ENCODE measurements around the gene SLC39A1.
"Not testable (repeated sequence)": the region's sequence is repeated elsewhere in the genome, so short reads cannot be mapped to it uniquely, and the experiment has no call there.

The SLC39A1 gene, protein sequence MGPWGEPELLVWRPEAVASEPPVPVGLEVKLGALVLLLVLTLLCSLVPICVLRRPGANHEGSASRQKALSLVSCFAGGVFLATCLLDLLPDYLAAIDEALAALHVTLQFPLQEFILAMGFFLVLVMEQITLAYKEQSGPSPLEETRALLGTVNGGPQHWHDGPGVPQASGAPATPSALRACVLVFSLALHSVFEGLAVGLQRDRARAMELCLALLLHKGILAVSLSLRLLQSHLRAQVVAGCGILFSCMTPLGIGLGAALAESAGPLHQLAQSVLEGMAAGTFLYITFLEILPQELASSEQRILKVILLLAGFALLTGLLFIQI

DNA sequence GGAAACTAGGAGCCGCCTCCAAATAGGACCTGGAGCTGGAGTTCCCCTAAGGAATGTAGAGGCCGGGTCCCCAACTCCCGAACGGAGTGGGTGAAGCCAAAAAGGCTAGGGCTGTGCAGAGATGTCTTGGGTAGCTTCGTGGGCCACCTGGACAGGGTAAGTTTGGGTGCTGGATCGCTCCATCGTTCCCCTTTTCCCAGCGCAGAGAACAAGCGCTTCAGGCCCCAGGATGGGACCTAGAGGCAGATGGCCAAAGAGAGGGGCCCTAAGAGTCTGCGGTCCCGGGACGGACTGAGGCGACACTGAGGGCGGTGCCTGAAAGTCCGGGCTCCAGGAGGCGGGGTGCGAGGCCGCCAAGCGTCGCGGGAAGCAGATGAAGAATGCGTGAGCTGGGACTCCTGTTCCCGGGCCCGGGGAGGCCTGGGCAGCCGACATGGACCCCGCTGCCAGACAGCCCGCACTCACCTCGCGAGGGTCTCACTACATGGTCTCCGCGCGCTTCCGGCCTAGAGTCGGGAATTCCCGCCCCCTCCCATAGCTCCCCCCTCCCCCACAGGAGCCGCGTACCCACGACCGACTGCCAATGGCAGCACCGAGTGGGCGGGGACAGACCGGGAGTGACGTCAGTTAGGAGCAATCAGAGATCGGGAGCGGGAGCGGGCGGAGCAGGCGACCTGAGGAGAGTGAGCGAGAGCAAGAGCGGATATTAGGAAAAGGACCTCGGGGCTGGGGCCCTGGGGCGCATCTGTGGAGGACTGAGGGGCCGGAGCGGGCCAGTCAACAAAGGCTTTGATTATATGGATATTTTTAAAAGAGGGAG is at the start of gene SLC39A1:
Gene SLC39A1, minus strand, starts transcription at position 508 of the 820 bp plus-strand sequence. CDS start 822 bp downstream, outside the sequence.
- peak; percentile 99 for DNase-seq

DNA sequence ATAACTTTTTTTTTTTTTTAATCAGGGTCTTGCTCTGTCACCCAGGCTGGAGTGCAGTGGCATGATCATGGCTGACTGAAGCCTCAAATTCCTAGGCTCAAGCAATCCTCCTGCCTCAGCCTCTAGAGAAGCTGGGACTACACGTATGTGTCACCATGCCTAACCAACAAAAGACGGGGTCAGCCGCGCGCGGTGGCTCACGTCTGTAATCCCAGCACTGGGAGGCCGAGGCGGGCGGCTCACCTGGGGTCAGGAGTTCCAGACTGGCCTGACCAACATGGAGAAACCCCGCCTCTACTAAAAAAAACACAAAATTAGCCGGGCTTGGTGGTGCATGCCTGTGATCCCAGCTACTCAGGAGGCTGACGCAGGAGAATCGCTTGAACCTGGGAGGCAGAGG is 49.2 kb upstream of the SLC39A1 start:
- DNase-seq, result not testable (repeated sequence)

DNA sequence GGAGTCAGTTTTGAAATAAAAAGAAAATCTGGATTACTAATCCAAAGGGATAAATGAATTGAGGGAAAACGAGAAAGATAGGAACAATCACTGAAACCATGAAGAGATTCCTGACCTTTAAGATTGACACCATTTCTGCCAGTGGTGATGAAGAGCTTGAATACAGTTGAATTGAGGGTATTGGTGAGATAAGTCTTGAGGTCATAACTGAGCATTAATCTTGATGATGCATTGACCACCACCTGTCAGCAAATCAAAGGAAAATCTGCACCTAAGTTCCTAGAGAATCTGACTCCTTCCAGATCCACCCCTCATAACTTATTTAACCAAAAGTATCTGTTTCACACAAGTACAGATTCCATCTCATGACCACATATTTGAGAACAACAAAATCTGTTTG is 48.8 kb upstream of the SLC39A1 start:
- DNase-seq, result no peak

DNA sequence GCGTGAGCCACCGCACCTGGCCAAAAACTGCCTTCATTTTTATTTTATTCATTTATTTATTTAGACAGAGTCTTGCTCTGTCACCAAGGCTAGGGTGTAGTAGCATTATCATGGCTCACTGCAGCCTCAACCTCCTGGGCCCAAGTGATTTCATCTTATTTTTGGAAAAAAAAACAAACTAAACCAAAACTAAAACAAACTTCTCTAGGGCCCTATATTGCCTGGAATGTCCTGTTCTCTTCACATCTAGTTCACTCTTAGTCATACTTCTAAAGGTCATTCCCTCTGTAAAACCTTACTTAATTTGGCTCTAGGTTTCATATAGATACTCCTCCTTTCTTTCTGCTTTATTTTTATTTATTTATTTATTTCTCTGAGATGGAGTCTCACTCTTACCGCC is 42.8 kb upstream of the SLC39A1 start:
- DNase-seq, result no peak

GRCh38 chr1:154000420-154000819 is 37.1 kb upstream of the SLC39A1 start:
- no peak for DNase-seq

DNA sequence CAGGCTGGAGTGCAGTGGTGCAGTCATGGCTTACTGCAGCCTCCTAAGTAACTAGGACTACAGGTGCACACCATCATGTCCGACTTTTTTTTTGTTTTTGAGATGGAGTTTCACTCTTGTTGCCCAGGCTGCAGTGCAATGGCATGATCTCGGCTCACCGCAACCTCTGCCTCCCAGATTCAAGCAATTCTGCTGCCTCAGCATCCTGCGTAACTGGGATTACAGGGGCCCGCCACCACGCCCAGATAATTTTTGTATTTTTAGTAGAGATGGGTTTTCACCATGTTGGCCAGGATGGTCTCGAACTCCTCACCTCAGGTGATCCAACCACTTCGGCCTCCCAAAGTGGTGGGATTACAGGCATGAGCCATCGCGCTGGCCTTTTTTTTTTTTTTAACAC is 33.5 kb upstream of the SLC39A1 start:
- not testable (repeated sequence) for DNase-seq

DNA sequence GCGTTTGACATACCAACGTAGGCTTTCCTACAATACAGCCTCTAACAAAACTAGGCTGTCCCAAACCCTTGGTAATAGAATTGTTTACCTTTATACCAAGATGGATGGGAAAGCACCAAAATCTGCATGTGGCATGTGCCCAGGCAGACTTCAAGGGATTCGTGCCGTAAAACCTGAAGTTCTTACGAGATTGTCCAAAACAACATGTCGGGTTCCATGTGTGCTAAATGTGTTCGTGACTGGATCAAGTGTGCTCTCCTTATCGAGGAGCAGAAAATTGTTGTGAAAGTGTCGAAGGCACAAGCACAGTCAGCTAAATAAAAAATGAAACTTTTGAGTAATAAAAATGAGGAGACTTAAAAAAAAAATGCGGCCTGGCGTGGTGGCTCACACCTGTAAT is 32.3 kb upstream of the SLC39A1 start:
- DNase-seq, result no peak

- DNase-seq, result no peak
Observed at GRCh38 chr1:153995202-153995601, 31.9 kb upstream of the SLC39A1 start.

DNA sequence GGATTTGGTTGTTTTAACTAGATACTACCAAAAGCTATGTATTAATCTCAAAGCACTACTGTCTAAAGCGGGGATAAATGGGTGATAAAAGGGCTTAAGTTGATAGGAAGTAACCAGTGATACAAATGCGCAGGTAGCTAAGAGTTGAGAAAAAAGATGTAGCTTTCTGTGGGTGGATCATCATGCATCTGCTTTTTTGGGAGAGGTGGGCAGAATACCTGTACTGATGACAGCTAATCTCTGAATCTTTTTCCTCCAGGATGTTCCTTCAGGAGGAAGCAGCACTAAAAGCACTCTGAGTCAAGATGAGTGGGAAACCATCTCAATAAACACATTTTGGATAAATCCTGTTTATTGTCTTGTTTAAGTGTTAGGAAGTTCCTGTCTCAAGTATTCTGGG is 28.5 kb upstream of the SLC39A1 start:
- DNase-seq, result no peak

DNA sequence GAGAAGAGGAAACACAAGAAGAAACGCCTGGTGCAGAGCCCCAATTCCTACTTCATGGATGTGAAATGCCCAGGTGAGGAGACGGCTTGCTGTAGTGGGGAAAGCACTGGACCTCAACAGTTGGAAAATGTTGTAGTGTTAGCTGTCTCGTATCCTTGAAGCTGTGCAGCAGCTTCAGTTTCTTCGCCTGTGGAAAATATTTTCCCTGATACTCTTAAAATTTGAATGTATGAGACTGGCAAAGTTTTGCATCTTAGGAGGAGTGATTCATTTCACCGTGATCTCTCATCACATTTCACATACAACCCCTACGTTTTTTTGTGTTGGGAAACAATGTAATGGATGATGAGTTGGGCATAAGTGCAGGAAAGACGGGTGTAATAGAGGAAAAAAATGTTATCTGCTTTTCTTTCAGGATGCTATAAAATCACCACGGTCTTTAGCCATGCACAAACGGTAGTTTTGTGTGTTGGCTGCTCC is 27.9 kb upstream of the SLC39A1 start:
- DNase-seq, result no peak

GRCh38 chr1:153990468-153991150 is 27.3 kb upstream of the SLC39A1 start, which contains the start of gene RPS27:
Gene RPS27, plus strand, starts transcription at chr1:153990762. Its CDS starts 35 bp downstream, at chr1:153990797.
- peak; percentile 99 for DNase-seq

- DNase-seq, result no peak
Observed at GRCh38 chr1:153987621-153988020, 24.3 kb upstream of the SLC39A1 start.

DNA sequence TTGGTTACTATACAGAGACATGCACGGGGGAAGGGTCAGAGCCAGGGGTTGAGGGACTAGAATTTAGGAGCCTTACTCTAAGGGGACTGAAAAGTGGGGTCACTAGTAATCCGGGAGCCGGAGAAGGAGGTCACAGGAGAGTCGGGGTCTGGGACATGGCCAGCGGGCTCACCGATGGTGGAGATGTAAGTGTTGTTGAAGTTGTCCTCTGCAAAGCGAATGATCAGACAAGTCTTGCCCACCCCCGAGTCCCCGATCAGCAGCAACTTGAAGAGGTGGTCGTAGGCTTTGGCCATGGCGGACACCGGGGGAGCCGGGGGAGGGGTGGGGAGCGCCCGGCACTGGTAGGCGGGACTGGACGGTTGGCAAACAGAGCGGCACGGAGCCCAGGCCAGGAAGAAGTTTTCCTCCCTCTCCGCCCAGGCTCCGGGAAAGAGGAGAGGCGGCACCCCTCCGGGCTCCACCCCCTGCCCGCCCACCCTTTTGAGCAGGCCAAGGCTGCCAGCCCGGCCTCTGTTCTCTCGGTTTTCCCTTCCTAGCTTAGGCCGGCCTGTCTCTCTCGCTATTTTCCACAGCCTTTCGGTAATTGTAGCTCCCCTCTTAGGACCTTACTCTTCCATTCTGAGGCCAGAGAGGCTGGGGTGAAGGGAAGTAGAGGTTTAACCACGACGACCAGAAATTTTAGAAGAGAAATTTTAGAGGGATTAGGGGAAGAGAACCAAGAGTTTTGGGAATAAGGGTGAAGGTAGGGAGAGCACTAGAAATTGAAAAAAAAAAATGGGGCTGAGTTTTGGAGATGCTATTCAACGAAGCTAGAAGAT is 22.8 kb upstream of the SLC39A1 start, which contains the start of gene RAB13:
Gene RAB13, minus strand, starts transcription at position 399 of the 821 bp plus-strand sequence. Its CDS starts 103 bp downstream, at position 296.
- DNase-seq, result no peak

DNA sequence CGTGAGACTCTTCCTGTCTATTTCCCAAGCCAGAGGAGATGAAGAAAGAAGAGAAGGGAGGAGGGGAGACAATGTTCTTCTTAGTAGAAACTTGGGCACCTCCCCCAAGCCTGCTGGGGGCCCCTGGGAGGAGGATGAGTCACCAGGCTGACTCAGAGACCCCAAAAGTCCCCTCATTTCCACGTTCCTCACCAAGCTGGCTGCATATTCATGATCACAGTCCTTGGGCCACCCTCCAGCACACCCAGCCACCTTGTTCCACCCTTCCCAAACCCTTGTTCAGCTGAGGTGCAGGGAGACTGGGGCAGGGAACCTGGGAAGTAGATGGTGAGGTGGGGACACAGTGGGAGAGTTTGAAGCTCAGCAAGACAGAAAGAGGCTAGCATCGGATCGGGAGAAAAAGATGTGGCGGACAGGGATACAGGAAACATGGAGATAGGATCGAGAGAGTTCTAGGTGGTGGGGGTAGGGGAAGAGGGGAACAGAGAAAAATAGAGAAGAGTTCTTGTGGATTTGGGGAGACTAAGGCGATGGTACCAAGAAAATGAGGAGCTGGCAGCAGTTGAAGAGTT is 22.1 kb upstream of the SLC39A1 start:
- no peak for DNase-seq

- no peak for DNase-seq
Observed at GRCh38 chr1:153984123-153984894, 21.0 kb upstream of the SLC39A1 start.

GRCh38 chr1:153981735-153982134 is 18.4 kb upstream of the SLC39A1 start:
- DNase-seq, result not testable (repeated sequence)

GRCh38 chr1:153979091-153979490 is 15.8 kb upstream of the SLC39A1 start:
- not testable (repeated sequence) for DNase-seq

GRCh38 chr1:153978274-153978909 is 15.1 kb upstream of the SLC39A1 start:
- no peak for DNase-seq

- peak; percentile 91 for DNase-seq
Observed at GRCh38 chr1:153977250-153978240, 14.2 kb upstream of the SLC39A1 start, which contains the start of gene JTB. Gene JTB, minus strand, starts transcription at chr1:153977674. Its CDS starts 422 bp downstream, at chr1:153977252.

All from NCI-H187 treated with DMSO at 0.1 percent for 48 hours (cell line).